Bronchial epithelial cell (primary cell): Measurements from ENCODE around the gene RUFY1. TPM values are rescaled to one million over a fixed set of nuclear protein-coding genes. Genes with fewer than 3 reads are reported as not detected.
"Not testable (repeated sequence)": the region's sequence is repeated elsewhere in the genome, so short reads cannot be mapped to it uniquely, and the experiment has no call there.

Source experiments
- DNase-seq: peaks from one replicate; pipeline ENCODE4 v3.0.0-alpha.2; 2010; ENCODE audit warnings: low read depth
- FAIRE-seq: peaks from 2 replicates; lab custom pipeline; 2011; peaks lifted over from hg19 to GRCh38; lab: Jason Lieb, UNC
- H3K27me3 ChIP-seq: 2 replicates; pipeline ENCODE4 v1.5.1; 2011; ENCODE audit warnings: low read length; ENCODE audit not compliant: control insufficient read depth, insufficient read depth
- H3K36me3 ChIP-seq: 2 replicates; pipeline ENCODE4 v1.5.1; 2011; ENCODE audit warnings: low read length; ENCODE audit not compliant: control insufficient read depth, insufficient read depth
- H3K4me3 ChIP-seq: 2 replicates; pipeline ENCODE4 v1.5.1; 2011; ENCODE audit warnings: mild to moderate bottlenecking, low read depth, low read length, control low read depth
- CTCF ChIP-seq: IDR thresholded peaks from 2 replicates; pipeline ENCODE4 v1.5.1; 2011; ENCODE audit warnings: mild to moderate bottlenecking, moderate library complexity, low read length, control low read depth, inconsistent platforms; ENCODE audit not compliant: insufficient read depth, severe bottlenecking
- total RNA-seq: library from RNA; depleted of rRNA; stranded (reverse); fragments of >200 nt; gene quantifications from 2 replicates; pipeline ENCODE4 v1.2.1, GENCODE V29; 2014

Gene RUFY1
- total RNA-seq, 1 donor from 2014 or later = 32.9 TPM

DNA sequence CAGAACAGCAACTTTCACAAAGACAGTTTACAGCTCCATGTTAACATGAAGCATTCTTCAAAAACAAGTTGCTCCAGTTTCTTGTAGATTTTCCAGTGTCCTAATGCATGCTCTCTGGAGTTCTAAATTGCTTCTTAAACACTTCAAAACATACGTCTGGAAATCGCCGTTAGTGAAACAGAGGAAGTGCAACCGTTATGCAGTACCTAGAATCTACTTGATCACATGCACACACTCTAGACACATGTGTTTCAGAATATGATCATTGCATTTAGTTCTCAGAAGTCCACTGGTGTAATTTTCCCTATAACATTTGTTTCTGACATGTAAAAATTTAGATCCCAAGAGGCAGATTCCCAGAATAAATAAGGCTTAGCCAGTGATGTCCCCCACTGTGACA lies 41.1 kb upstream of the RUFY1 start:
- FAIRE-seq = no peak
- Histone ChIP-seq H3K36me3 (no peaks in the 10 kb centered on the region), H3K4me3 (no peak overlapping the region), H3K27me3 (no peaks in the 10 kb centered on the region)
- no peak for DNase-seq
- no peak for TF ChIP-seq CTCF

DNA sequence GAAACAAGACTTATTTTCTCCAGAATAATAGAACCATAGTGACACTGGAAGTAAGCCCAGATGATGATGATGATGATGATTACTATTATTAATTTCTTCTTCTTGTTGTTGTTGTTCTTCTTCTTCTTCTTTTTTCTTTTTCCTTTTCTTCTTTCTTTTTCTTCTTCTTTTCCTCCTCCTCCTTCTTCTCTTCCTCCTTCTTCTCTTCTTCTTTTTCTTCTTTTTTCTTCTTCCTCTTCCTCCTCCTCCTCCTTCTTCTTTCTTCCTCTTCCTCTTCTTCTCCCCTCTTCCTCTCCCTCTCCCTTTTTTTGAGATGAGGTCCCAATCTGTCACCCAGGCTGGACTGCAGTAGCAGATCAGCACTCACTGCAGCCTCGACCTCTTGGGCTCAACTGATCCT lies 40.5 kb upstream of the RUFY1 start:
- DNase-seq = no peak
- no peak for FAIRE-seq
- Histone ChIP-seq H3K4me3 (no peak overlapping the region), H3K36me3 (no peaks in the 10 kb centered on the region), H3K27me3 (no peaks in the 10 kb centered on the region)
- TF ChIP-seq CTCF = no peak

DNA sequence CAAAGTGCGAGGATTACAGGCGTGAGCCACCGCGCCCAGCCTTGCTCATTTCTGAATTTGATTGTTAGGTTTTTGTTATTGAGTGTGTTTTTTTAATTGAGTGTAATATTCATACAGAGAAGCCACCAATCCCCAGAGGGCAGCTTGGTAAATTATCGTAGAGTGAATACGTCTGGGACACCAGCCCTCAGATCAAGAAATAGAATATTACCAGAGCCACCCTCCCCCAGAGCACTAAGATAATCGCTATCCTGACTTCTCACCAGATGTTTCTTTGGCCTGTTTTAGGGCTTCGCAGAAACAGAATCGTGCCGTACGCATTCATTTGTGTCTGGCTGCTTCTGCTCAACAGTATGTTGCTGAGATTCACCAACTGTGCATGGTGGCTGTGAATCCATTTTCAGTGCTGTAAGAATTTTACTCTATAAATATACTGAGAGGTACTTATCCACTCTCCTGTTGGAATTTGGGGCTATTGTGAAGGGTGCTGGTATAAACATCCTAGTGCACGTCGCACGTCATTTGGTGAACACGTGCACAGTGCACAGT lies 37.8 kb upstream of the RUFY1 start:
- H3K4me3 ChIP-seq = no peak overlapping the region
- no peaks in the 10 kb centered on the region for H3K27me3 ChIP-seq
- no peaks in the 10 kb centered on the region for H3K36me3 ChIP-seq
- no peak for FAIRE-seq
- DNase-seq = no peak
- TF ChIP-seq CTCF = no peak

GRCh38 chr5:179515501-179515900 lies 34.9 kb upstream of the RUFY1 start:
- not testable (repeated sequence) for DNase-seq, H3K36me3 ChIP-seq, FAIRE-seq, H3K4me3 ChIP-seq, H3K27me3 ChIP-seq

DNA sequence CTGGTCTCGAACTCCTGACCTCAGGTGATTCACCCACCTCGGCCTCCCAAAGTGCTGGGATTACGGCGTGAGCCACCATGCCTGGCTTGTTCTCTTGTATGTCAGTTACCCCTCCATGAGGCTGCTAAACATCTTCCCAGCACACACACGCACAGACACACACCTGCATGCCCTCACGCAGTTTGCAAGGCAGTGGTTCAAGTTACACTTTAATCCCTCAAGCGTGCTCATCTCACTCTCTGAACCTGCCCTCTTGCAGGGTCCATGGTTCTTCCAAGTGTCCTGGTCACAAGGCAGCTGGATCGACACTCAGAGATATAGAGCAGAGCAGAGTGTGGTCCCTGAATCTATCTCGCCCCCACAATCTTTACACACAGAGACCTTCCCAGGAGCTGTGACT lies 34.1 kb upstream of the RUFY1 start:
- no peaks in the 10 kb centered on the region for H3K36me3 ChIP-seq
- TF ChIP-seq CTCF = no peak
- H3K27me3 ChIP-seq = no peaks in the 10 kb centered on the region
- DNase-seq (no peak), FAIRE-seq (no peak)
- no peak overlapping the region for H3K4me3 ChIP-seq

GRCh38 chr5:179517746-179518145 lies 32.6 kb upstream of the RUFY1 start:
- not testable (repeated sequence) for H3K4me3 ChIP-seq, DNase-seq, FAIRE-seq, H3K36me3 ChIP-seq, H3K27me3 ChIP-seq

GRCh38 chr5:179518369-179518768 lies 32.0 kb upstream of the RUFY1 start:
- not testable (repeated sequence) for H3K36me3 ChIP-seq, H3K4me3 ChIP-seq, DNase-seq, H3K27me3 ChIP-seq, FAIRE-seq

DNA sequence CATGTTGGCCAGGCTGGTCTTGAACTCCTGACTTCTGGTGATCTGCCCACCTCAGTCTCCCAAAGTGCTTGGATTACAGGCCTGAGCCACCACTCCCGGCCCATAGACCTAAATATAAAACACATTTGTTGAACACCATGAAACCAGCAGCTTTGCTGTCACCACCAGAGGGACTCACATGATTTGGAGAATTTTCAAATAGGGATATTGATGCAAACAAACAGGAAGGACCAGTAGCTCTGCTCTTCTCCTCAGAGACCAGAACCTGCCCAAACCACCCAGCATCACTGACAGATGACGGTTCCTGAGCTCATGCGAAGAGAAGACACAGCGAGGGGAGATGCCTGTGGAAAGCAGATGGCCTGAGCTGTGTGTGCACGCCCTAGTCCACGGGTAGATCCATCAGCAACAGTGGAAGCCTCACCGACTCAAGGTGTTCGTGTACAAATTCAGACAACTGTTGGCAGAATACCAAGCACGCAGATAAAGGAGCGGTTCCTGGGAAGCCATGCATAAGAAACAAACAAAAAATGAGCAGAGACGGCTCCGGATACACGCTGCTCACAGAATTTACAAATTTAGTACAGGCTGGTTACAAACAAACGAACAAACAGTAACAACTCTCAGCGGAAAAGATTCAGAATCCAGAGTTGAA lies 30.8 kb upstream of the RUFY1 start:
- H3K27me3 ChIP-seq, H3K36me3 ChIP-seq, FAIRE-seq, H3K4me3 ChIP-seq: not testable (repeated sequence)
- DNase-seq = peak; percentile 2

- H3K27me3 ChIP-seq, FAIRE-seq, H3K4me3 ChIP-seq, DNase-seq, H3K36me3 ChIP-seq: not testable (repeated sequence)
These were observed 28.2 kb upstream of the RUFY1 start for GRCh38 chr5:179522107-179522506.
